ENCODE results near the gene SSH2.

Gene SSH2

DNA sequence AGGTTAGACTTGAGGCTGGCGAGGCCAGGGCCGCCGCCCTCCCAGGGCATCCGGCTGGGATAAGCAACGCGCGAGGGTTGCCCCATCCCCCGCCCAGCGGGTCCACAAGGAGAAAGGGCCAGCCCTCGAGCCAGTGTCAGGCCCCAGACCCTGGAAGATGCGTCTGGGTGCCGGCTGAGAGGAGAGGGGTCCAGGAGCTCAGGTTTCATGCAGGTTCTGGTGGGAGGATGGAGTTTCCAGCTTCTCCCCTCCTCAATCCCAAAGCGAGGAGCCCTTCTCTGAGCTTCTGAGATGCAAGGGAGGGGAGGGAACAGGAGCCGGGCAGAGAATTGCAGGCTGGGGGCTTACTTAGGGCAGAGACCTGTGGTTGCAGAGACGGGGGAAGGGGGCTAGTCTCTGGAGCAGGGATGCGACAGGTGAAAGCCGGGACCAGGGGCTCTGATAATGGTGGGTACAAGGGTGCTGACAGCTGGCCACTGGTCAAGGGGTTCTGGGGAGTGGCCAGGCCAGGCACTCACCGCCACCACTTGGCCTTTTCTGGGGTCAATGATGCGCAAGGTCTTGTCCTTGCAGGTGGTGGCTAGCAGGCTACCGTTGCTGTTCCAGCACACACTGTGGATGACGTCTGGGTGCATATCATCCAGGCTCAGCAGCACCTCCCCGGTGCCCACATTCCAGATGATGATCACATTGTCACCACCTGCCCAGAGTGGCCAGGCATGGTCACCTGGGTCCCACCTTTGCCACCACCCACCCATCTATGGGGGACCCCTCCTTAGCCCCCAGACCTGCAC, 311.6 kb downstream of the SSH2 start:
- Histone ChIP-seq H3K9ac (no peak overlapping the region), H3K27ac (no peak overlapping the region), H2AFZ (peak overlapping the region; percentile 60), H3K4me2 (ENCODE audit: low read length) (peak overlapping the region; percentile 60), H3K36me3 (ENCODE audit: control insufficient read depth, insufficient read depth, low read length) (no peaks in the 10 kb centered on the region), H3K27me3 (ENCODE audit: control insufficient read depth, insufficient read depth, low read length) (no peaks in the 10 kb centered on the region), H3K9me3 (ENCODE audit: control insufficient read depth, low read length) (no peaks in the 10 kb centered on the region), H3K79me2 (no peaks in the 10 kb centered on the region), H3K4me3 (ENCODE audit: low read depth, low read length) (no peak overlapping the region), H3K4me1 (peaks cover 36% of the 10 kb centered on the region)
- no peak for TF ChIP-seq CTCF (IDR thresholded peaks at IDR 0.05)

DNA sequence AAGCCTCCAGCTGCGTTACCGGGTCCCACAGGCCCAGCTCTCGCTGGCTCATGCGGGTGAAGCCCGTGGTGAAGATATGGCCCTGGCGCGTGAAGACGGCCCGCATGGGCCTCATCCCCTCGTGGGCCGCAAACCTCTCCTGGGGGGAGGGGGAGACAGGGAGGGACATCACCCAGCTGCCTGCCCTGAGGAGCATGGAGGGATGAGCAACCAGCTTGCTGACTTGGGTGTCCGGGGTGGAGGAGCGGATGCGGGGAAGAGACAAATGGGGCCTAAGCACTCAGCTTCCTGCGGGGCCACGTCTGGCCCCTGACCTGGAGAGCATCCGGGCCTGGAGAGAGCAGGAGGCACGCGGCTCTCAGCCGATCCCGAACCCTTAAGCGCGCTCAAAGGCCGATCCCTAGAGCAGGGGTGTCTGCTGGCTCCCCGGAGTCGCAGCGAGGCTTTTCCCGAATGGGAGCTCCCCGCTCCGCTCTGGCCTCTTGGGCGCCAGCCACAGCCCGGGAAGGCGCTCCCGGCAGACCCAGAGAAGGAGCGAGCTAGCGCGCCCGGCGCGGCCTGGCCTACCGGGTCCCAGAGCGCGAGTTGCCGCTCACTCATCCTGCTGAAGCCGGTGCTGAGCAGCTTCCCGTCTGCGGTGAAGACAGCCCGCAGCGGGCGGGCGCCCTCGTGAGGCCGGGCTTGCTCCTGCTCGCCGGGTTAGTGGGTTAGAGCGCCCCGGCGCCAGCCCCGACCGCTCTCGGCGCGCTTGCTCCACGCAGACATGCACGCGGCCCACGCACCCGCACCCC, 312.4 kb downstream of the SSH2 start:
- H3K27ac ChIP-seq = peak overlapping the region; percentile 46
- peak overlapping the region; percentile 60 for H2AFZ ChIP-seq
- H3K79me2 ChIP-seq = no peaks in the 10 kb centered on the region
- H3K36me3 ChIP-seq (ENCODE audit: control insufficient read depth, insufficient read depth, low read length) = no peaks in the 10 kb centered on the region
- peak overlapping the region; percentile 30 for H3K4me3 ChIP-seq (ENCODE audit: low read depth, low read length)
- H3K9me3 ChIP-seq (ENCODE audit: control insufficient read depth, low read length) = no peaks in the 10 kb centered on the region
- TF ChIP-seq CTCF (IDR thresholded peaks at IDR 0.05) = peak; percentile 83
- no peak overlapping the region for H3K9ac ChIP-seq
- H3K4me2 ChIP-seq (ENCODE audit: low read length) = peak overlapping the region; percentile 60
- H3K4me1 ChIP-seq = peaks cover 30% of the 10 kb centered on the region
- H3K27me3 ChIP-seq (ENCODE audit: control insufficient read depth, insufficient read depth, low read length) = no peaks in the 10 kb centered on the region

GRCh38 chr17:29617125-29617480, 312.9 kb downstream of the SSH2 start:
- Histone ChIP-seq H2AFZ (peak overlapping the region; percentile 60), H3K27ac (peak overlapping the region; percentile 46), H3K27me3 (ENCODE audit: control insufficient read depth, insufficient read depth, low read length) (no peaks in the 10 kb centered on the region), H3K79me2 (no peaks in the 10 kb centered on the region), H3K36me3 (ENCODE audit: control insufficient read depth, insufficient read depth, low read length) (no peaks in the 10 kb centered on the region), H3K4me2 (ENCODE audit: low read length) (peak overlapping the region; percentile 60), H3K9me3 (ENCODE audit: control insufficient read depth, low read length) (no peaks in the 10 kb centered on the region), H3K9ac (no peak overlapping the region), H3K4me1 (peaks cover 30% of the 10 kb centered on the region), H3K4me3 (ENCODE audit: low read depth, low read length) (no peak overlapping the region)
- peak; percentile 60 for TF ChIP-seq CTCF (IDR thresholded peaks at IDR 0.05)

GRCh38 chr17:29616300-29617048, 313.6 kb downstream of the SSH2 start:
- no peak for TF ChIP-seq CTCF (IDR thresholded peaks at IDR 0.05)
- H3K27me3 ChIP-seq (ENCODE audit: control insufficient read depth, insufficient read depth, low read length) = no peaks in the 10 kb centered on the region
- peak overlapping the region; percentile 27 for H3K4me3 ChIP-seq (ENCODE audit: low read depth, low read length)
- H3K4me2 ChIP-seq (ENCODE audit: low read length) = peak overlapping the region; percentile 11
- peaks cover 30% of the 10 kb centered on the region for H3K4me1 ChIP-seq
- no peak overlapping the region for H3K27ac ChIP-seq
- H2AFZ ChIP-seq = peak overlapping the region; percentile 41
- H3K36me3 ChIP-seq (ENCODE audit: control insufficient read depth, insufficient read depth, low read length) = no peaks in the 10 kb centered on the region
- no peaks in the 10 kb centered on the region for H3K79me2 ChIP-seq
- no peaks in the 10 kb centered on the region for H3K9me3 ChIP-seq (ENCODE audit: control insufficient read depth, low read length)
- H3K9ac ChIP-seq = no peak overlapping the region

Measured in parathyroid adenoma (tissue), 2 donors.